ENCODE results near the gene ARMC7.

DNA sequence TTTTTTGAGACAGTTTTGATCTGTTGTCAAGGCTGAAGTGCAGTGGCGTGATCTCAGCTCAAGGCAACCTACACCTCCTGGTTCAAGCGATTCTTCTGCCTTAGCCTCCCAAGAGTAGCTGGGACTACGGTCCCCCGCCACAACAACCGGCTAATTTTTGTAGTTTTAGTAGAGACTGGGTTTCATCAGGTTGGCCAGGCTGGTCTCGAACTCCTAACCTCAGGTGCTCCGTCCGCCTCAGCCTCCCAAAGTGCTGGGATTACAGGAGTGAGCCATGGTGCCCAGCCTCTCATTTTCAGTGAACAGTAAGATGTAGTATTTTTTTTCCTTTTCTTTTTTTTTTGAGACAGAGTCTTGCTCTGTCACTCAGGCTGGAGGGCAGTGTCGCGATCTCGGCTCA, 65.2 kb downstream of the ARMC7 start:
- TF ChIP-seq, protein P1, sequence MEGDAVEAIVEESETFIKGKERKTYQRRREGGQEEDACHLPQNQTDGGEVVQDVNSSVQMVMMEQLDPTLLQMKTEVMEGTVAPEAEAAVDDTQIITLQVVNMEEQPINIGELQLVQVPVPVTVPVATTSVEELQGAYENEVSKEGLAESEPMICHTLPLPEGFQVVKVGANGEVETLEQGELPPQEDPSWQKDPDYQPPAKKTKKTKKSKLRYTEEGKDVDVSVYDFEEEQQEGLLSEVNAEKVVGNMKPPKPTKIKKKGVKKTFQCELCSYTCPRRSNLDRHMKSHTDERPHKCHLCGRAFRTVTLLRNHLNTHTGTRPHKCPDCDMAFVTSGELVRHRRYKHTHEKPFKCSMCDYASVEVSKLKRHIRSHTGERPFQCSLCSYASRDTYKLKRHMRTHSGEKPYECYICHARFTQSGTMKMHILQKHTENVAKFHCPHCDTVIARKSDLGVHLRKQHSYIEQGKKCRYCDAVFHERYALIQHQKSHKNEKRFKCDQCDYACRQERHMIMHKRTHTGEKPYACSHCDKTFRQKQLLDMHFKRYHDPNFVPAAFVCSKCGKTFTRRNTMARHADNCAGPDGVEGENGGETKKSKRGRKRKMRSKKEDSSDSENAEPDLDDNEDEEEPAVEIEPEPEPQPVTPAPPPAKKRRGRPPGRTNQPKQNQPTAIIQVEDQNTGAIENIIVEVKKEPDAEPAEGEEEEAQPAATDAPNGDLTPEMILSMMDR (conservative IDR thresholded peaks at IDR 0.05), result no peak
- no peak for TF ChIP-seq EZH2 (IDR thresholded peaks at IDR 0.05; ENCODE audit: low read depth)
